ENCODE results near the gene PSG3.
"Not testable (repeated sequence)": the region's sequence is repeated elsewhere in the genome, so short reads cannot be mapped to it uniquely, and the experiment has no call there.

DNA sequence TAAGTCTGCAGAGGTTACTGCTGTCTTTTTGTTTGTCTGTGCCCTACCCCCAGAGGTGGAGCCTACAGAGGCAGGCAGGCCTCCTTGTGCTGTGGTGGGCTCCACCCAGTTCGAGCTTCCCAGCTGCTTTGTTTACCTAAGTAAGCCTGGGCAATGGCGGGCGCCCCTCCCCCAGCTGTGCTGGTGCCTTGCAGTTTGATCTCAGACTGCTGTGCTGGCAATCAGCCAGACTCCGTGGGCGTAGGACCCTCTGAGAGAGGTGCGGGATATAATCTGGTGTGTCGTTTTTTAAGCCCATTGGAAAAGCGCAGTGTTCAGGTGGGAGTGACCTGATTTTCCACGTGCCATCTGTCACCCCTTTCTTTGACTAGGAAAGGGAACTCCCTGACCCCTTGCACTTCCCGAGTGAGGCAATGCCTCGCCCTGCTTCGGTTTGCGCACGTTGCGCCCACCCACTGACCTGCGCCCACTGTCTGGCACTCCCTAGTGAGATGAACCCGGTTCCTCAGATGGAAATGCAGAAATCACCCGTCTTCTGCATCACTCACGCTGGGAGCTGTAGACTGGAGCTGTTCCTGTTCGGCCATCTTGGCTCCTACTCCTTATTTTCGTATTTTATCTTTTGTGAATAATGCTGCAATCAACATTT lies 34.4 kb upstream of the PSG3 start:
- TF ChIP-seq, protein P1, sequence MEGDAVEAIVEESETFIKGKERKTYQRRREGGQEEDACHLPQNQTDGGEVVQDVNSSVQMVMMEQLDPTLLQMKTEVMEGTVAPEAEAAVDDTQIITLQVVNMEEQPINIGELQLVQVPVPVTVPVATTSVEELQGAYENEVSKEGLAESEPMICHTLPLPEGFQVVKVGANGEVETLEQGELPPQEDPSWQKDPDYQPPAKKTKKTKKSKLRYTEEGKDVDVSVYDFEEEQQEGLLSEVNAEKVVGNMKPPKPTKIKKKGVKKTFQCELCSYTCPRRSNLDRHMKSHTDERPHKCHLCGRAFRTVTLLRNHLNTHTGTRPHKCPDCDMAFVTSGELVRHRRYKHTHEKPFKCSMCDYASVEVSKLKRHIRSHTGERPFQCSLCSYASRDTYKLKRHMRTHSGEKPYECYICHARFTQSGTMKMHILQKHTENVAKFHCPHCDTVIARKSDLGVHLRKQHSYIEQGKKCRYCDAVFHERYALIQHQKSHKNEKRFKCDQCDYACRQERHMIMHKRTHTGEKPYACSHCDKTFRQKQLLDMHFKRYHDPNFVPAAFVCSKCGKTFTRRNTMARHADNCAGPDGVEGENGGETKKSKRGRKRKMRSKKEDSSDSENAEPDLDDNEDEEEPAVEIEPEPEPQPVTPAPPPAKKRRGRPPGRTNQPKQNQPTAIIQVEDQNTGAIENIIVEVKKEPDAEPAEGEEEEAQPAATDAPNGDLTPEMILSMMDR (IDR thresholded peaks at IDR 0.05 in 8 of 11, conservative IDR thresholded peaks at IDR 0.05 in 3 of 11): not testable (repeated sequence)
- not testable (repeated sequence) for TF ChIP-seq POLR2AphosphoS5, POLR2A (IDR thresholded peaks at IDR 0.05)

Measured in spleen (tissue), 7 donors.